H7 (cell line): ENCODE measurements around the gene RPL29. TPM values are rescaled to one million over a fixed set of nuclear protein-coding genes. Genes with fewer than 3 reads are reported as not detected.
A peak's percentile ranks its signal among the peaks of the same experiment; 100 is the strongest.
"Not testable (repeated sequence)": the region's sequence is repeated elsewhere in the genome, so short reads cannot be mapped to it uniquely, and the experiment has no call there.

Experiments
- DNase-seq: peaks from one replicate; pipeline ENCODE4 v3.0.0; 2012
- H3K27me3 ChIP-seq: 2 replicates; pipeline ENCODE4 v1.6.0; 2011; ENCODE audit warnings: mild to moderate bottlenecking, low read length; ENCODE audit not compliant: control insufficient read depth, insufficient read depth
- H3K36me3 ChIP-seq: replicated peaks from 2 replicates; pipeline ENCODE4 v1.5.1; 2011; ENCODE audit warnings: low read length; ENCODE audit not compliant: control insufficient read depth, insufficient read depth
- H3K4me3 ChIP-seq: 2 replicates; pipeline ENCODE4 v1.5.1; 2011; ENCODE audit warnings: low read depth, mild to moderate bottlenecking, control low read depth, low read length, moderate library complexity; ENCODE audit not compliant: insufficient read depth
- total RNA-seq: library from RNA; depleted of rRNA; stranded (reverse); fragments of >200 nt; shearing (Covaris generic); gene quantifications from 2 replicates; pipeline ENCODE4 v1.2.3, GENCODE V29; 2014; rRNA removed

RPL29 gene
- 1,001 and 1,107 TPM in 2 replicates for total RNA-seq

GRCh38 chr3:51995346-51996163 lies at the start of gene RPL29:
Gene RPL29 (minus strand): TSS chr3:51995895. CDS start chr3:51995461, 434 bp downstream.
- no peaks in the 10 kb centered on the region for H3K27me3 ChIP-seq
- peaks cover 13% of the 10 kb centered on the region for H3K36me3 ChIP-seq
- H3K4me3 ChIP-seq, result peak within 1 kb of the TSS; percentile 80
- DNase-seq, result peak; percentile 93

- Histone ChIP-seq H3K36me3 (peaks cover 3% of the 10 kb centered on the region), H3K4me3 (no peak overlapping the region), H3K27me3 (no peaks in the 10 kb centered on the region)
- peak; percentile 87 for DNase-seq
Observed at GRCh38 chr3:52044869-52045619, 49.3 kb upstream of the RPL29 start.

- no peak for DNase-seq
- Histone ChIP-seq H3K36me3 (no peaks in the 10 kb centered on the region), H3K27me3 (no peaks in the 10 kb centered on the region), H3K4me3 (no peak overlapping the region)
Observed at GRCh38 chr3:52043750-52044149, 48.1 kb upstream of the RPL29 start.

- H3K36me3 ChIP-seq, H3K27me3 ChIP-seq, DNase-seq, H3K4me3 ChIP-seq: not testable (repeated sequence)
Observed at GRCh38 chr3:52043039-52043438, 47.3 kb upstream of the RPL29 start.

GRCh38 chr3:52041118-52041731 lies 45.5 kb upstream of the RPL29 start:
- no peak overlapping the region for H3K4me3 ChIP-seq
- no peaks in the 10 kb centered on the region for H3K36me3 ChIP-seq
- no peaks in the 10 kb centered on the region for H3K27me3 ChIP-seq
- peak; percentile 87 for DNase-seq

- H3K36me3 ChIP-seq, result no peaks in the 10 kb centered on the region
- H3K27me3 ChIP-seq, result no peaks in the 10 kb centered on the region
- H3K4me3 ChIP-seq, result no peak overlapping the region
- DNase-seq, result no peak
Observed at GRCh38 chr3:52040600-52040999, 44.9 kb upstream of the RPL29 start.

GRCh38 chr3:52039846-52040245 lies 44.2 kb upstream of the RPL29 start:
- Histone ChIP-seq H3K4me3 (no peak overlapping the region), H3K36me3 (no peaks in the 10 kb centered on the region), H3K27me3 (no peaks in the 10 kb centered on the region)
- no peak for DNase-seq

GRCh38 chr3:52039426-52039825 lies 43.7 kb upstream of the RPL29 start:
- Histone ChIP-seq H3K36me3 (no peaks in the 10 kb centered on the region), H3K4me3 (no peak overlapping the region), H3K27me3 (no peaks in the 10 kb centered on the region)
- DNase-seq, result no peak

GRCh38 chr3:52038227-52038626 lies 42.5 kb upstream of the RPL29 start:
- no peak overlapping the region for H3K4me3 ChIP-seq
- H3K27me3 ChIP-seq, result no peaks in the 10 kb centered on the region
- no peak for DNase-seq
- no peaks in the 10 kb centered on the region for H3K36me3 ChIP-seq

- Histone ChIP-seq H3K4me3 (no peak overlapping the region), H3K36me3 (no peaks in the 10 kb centered on the region), H3K27me3 (no peaks in the 10 kb centered on the region)
- no peak for DNase-seq
Observed at GRCh38 chr3:52037291-52037690, 41.6 kb upstream of the RPL29 start.

- peak; percentile 91 for DNase-seq
- no peaks in the 10 kb centered on the region for H3K36me3 ChIP-seq
- no peak overlapping the region for H3K4me3 ChIP-seq
- H3K27me3 ChIP-seq, result no peaks in the 10 kb centered on the region
Observed at GRCh38 chr3:52036829-52037228, 41.1 kb upstream of the RPL29 start.

GRCh38 chr3:52036222-52036694 lies 40.6 kb upstream of the RPL29 start:
- no peak overlapping the region for H3K4me3 ChIP-seq
- H3K36me3 ChIP-seq, result no peaks in the 10 kb centered on the region
- no peaks in the 10 kb centered on the region for H3K27me3 ChIP-seq
- no peak for DNase-seq

GRCh38 chr3:52034651-52035050 lies 39.0 kb upstream of the RPL29 start:
- Histone ChIP-seq H3K36me3 (no peaks in the 10 kb centered on the region), H3K27me3 (no peaks in the 10 kb centered on the region), H3K4me3 (no peak overlapping the region)
- no peak for DNase-seq

GRCh38 chr3:52034212-52034611 lies 38.5 kb upstream of the RPL29 start:
- no peak for DNase-seq
- Histone ChIP-seq H3K36me3 (no peaks in the 10 kb centered on the region), H3K4me3 (no peak overlapping the region), H3K27me3 (no peaks in the 10 kb centered on the region)

GRCh38 chr3:52033748-52034147 lies 38.1 kb upstream of the RPL29 start:
- not testable (repeated sequence) for H3K4me3 ChIP-seq, DNase-seq, H3K36me3 ChIP-seq, H3K27me3 ChIP-seq
